KG1 (cell line): Measurements from ENCODE around the gene PGLYRP1.

Experiments
- DNase-seq: peaks from one replicate; lab custom pipeline; 2025; lab: John Stamatoyannopoulos, UW

Gene PGLYRP1, protein sequence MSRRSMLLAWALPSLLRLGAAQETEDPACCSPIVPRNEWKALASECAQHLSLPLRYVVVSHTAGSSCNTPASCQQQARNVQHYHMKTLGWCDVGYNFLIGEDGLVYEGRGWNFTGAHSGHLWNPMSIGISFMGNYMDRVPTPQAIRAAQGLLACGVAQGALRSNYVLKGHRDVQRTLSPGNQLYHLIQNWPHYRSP

DNA sequence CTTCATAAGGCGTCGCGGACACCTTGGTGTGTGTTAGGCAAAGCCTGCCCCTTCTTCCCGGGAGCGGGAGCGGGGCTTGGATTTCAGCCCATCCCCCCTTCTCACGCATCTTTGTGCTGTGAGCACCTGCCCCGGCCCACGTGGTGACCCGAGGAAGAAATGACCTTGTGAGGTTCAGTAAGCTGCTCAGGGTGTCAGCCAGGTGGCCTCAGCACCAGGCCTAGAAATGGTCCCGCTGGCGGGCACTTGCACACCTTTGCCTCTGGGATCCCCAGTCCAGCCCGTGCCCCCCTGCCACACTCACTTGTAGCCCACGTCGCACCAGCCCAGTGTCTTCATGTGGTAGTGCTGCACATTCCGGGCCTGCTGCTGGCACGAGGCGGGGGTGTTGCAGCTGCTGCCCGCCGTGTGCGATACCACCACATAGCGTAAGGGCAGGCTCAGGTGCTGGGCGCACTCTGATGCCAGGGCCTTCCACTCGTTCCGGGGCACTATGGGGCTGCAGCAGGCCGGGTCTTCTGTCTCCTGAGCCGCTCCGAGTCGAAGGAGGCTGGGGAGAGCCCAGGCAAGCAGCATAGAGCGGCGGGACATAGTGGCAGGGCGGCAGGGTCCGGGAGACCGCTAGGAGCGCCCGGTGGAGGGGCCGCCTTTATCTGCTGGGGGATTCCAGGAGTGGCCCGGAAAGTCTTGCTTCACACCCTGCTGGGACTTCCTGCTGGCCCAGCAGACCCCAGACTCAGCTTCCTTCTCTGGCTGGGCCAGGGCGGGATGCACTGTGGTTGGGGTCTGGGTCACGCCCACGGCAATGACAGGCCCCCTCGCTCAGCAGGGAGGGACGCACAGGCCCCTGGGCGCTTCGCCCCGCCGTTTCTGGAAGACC lies at the start of gene PGLYRP1:
PGLYRP1 (minus strand) TSS at position 623 of the 880 bp plus-strand sequence; CDS start at position 591, 32 bp downstream.
- no peak for DNase-seq

DNA sequence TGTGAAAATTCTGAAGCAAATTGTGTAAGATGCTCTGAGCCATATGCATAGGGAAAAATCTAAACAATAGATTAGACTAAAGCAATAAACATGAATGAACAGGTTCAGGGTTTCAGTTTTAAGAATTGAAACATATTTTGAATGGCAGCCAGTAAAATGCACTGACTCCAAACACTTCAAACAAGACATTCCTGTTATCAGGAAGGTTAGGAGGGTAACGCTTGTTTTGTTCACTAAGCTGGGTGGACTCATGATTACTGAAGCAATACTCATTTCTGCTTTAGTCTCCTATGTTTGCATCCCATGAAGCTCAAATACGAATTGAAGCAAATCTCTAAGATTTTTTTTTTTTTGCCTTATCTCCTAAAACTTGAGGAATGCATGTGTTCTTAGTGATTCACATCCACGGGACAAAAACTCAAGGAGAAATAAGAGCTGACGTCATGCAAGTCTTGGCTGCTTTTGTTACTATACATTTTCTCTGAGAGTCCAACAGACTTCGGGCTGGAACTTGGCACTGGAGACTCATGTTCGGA lies 47.0 kb upstream of the PGLYRP1 start:
- no peak for DNase-seq

DNA sequence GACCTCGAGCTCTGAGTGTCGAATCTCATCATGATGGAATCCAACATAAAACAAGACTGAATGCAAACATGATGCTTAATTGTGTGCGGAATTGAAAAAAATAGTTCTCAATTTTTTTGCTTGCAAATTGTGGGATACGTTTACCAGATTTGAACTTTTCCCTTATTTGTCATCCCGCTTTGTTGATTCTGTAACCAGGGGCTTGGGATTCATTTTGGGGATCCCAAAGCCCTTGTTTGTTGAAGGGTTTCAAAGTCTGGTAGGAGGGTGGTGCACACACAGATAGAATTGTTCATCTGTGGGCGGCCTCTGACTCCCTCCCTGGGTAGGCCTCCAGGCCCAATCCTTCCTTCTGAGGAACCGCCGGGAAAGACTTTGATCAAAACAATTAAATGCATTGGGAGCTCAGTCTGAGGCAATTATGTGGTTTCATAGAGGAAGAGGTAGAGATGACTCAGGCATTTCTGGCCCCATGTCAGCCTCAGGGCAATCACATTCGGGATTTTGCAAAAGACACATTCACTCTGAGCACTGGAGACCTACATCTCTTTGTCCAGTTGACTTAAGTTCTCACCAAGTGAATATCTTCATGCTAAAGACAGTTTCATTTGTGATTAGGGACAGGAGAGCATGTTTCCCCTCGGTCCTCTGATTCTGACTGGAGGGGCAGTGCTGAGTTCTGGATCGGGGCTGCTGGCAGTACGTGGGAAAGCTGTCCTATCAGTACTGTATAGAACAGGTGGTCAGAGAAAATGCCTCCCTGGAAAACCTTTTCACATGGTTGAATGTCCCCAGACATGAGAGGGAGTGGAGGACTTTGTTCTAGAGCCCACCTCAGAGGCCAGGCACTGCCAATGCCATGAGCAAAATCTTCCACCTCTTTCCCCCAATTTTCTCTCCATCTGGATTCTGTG lies 45.7 kb upstream of the PGLYRP1 start:
- DNase-seq, result no peak

DNA sequence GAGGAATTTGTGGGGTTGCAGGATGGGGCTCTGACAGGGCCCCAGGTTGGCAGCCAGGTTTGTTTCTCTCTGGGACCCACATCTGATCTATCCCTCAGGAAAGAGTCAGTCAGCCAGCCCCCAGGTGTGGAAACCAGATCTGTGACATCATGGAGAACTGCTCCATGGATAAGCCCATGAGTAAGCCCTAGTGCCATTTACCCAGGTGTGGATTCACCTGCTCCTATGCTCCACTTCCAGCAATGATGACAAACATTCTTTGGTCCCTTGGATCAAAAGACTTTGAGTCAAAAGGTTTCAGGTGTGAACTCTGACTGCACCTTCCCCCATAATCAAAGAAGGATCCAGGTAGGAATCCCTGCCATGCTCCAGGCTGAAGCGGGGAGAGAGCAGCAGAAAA lies 44.8 kb upstream of the PGLYRP1 start:
- no peak for DNase-seq

DNA sequence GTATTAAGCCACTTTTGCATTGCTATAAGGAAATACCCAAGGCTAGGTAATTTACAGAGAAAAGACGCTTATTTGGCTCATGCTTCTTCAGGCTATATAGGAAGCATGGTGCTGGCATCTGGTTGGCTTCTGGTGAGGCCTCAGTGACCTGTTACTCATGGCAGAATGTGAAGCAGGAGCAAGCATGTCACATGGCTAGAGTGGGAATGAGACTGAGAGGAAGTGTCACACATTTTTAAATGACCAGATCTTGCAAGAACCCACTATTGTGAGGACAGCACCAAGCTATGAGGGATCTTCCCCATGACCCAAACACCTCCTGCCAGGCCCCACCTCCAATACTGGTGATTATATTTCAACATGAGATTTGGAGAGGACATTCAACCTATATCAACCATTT lies 43.6 kb upstream of the PGLYRP1 start:
- DNase-seq, result no peak

DNA sequence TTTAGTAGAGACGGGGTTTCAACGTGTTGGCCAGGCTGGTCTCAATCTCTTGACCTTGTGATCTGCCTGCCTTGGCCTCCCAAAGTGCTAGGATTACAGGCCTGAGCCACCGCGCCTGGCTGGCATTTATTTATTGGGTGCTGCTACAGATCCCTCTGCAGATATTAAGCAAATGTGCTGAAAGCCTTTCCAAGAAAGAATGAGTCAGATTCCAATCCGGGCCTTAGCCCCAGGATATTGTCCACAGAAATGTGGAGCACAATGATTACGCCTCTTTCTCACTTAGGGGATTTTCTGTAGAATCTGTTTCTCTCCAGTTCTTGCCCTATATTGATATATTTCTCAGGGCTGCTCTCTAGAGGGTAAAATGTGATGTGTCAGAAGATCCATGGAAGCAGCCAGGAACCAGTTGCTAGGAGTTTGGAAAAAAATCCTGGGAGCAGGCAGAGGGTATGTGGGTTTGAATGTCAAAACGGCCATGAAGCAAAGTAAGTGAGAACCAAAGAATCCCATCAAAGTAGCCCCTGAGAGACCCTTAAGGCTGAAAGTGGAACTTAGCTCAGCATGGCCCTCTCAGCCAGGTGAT lies 42.7 kb upstream of the PGLYRP1 start:
- DNase-seq, result no peak

DNA sequence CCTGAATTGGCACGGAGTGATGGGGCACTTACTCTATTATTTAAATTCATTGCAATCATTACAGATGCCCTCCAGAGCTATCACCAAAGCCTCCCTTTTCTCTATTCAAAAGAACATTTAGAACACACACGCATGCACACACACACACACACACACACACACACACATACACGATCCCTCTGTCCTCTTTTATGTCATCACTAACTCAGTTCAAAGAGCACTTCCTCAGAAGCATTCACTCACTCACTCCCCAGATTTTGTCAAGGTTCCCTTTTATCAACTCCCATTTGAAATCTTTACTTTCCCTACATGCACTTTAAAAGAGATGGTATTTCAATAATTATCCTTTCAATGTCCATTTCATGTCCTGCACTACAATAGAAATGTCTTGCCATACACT lies 40.3 kb upstream of the PGLYRP1 start:
- DNase-seq, result no peak

DNA sequence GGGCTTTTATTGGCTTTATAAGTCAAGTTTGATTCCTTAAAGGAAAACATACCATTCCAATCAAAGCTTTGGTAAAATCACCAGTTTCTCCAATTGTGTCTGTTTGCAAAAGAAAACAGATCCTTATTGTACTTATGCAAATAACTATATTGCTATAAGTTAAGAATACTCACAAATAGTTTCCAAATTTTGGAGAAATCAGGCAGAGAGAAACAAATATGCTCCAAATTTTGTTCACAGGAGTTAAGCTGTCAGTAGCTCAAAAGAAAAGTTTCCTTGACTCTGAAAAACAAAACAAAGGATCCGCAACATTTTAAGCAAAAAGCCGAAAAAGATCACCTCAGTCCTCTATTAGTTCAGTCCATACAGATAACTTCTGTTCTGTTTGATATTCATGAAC lies 37.2 kb upstream of the PGLYRP1 start:
- no peak for DNase-seq

DNA sequence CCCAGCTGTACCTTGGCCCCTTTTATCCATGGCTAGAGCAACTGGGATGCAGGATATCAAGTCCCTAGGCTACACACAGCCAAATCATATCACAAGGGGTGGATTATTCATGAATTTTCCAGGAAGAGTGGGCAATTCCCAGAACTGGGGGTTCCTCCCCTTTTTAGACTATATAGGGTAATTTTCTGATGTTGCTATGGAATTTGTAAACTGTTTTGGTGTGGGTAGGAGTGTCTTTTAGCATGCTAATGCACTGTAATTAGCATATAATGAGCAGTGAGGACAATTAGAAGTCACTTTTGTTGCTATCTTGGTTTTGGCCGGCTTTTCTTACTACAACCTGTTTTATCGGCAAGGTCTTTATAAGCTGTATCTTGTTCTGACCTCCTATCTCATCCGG lies 35.9 kb upstream of the PGLYRP1 start:
- no peak for DNase-seq

DNA sequence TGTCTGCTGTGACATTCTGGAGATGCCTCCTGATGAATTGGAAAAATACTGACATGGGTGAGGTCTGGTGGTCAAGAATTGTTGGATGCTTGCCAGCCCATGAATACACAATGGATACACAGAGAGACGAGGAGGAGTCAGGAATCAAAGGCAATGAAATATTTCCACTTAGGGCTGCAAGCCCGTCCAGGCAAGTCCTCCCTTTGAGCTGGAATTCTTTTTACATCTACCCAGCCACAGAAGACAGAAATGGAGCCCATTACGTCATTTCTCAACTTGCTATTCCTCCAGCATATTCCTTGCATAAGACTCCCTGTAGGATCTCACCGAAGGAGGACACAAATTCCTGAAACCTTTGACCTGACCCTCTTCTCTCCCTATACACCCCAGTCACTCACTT lies 33.7 kb upstream of the PGLYRP1 start:
- DNase-seq, result no peak

DNA sequence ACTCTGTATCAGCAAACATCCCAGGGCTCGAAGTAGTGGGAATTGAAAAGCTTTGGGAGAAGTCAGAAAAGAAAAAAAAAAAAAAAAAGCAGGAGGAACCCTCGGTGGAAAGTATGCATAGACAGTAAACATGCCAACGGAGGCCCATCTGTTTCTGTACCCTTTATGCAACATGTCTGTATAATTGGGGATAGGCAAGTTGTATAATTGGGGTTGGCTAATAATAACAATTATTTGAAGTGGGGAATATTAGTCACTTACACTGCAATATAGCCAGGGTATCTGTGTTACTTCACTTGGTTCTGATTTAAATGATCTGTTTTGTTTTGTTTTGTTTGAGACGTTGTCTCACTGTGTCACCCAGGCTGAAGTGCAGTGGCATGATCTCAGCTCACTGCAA lies 30.0 kb upstream of the PGLYRP1 start:
- DNase-seq, result no peak

DNA sequence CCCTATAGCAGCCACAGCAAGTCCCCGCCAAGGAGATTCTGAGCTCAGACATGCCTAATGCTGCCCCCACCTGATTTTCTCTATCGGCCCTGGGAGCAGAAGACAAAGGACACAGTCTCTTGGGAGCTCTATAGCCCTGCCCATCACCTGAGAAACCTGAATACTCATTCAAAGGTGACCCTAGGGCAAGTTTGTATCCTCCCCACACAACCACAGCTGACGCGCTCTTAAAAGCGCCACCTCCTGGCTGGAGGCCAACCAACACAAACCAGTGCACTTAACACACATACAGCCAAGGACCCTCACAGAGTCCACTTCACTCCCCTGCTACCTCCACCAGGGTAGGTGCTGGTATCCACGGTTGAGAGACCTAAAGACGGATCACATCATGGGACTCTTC lies 26.7 kb upstream of the PGLYRP1 start:
- no peak for DNase-seq

DNA sequence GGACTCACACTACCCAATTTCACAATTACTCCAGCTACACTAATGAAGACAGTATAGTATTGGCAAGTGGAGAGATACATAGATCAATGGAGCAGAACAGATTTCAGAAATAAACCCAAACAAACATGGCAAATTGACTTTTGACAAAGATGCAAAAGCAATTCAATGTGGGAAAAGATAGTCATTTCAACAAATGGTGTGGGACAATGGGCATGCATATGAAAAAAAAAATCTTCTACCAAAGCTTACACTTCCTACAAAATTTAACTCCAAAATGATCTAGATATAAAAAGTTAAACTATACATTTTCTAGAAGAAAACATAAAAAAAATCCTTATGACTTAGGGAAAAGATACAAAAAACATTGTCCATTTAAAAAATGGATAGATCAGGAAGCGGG lies 20.7 kb upstream of the PGLYRP1 start:
- no peak for DNase-seq

DNA sequence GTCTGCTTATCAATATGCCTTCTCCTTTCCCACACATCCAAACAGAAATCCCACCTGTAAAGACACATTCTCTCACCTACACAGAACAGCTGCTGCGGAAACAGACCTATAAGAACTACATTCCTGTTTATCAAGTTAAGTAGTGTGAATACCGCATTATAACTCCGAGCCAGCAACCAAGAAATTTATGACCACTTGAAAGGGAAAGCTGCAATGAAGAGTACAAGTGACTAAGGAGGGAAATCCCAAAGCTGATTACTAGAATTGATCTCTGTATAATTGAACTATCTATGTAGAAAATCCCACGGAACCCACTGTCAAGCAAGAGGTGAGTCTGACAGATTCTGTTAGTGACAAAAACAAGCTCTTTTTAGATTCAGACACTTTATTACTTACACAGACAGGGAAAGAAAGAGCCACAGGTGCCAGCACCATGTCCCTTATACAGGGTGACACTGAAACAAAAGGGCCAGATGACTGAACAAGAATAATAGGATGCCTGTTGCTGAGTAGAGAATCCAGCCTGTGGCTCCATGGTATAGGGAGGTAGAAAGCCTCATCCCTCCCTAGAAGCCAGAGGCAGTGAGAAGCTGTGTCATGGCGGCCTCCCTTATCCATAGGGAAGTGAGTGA lies 19.5 kb upstream of the PGLYRP1 start:
- no peak for DNase-seq

DNA sequence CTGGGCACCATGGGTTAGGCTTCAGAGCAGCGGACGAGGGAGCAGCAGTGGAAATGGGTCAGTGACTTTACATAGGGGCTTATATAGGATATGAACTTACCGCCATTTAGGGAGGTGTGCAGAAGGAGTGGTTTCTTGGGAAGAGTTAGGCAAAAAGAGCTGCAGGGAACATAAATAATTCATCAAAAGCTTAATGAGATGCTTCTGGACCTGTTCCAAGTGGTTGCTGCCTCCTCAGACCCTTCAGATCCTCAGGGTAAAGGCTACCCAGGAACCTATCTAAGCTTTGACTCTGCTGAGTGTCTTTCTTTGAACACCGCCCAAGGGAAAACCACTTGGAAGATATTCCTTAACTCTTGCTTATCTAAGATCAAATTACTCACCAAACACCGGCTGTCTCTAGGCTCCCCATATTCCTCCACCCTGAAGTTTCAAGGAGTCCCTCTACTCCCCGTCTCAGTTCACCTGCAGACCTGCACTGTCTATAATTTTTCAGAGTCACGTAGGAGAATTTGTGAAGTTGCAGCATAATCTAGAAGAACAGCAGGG lies 18.2 kb upstream of the PGLYRP1 start, which contains the start of gene IGFL4:
IGFL4 (minus strand) TSS at position 51 of the 549 bp plus-strand sequence; CDS start at position 11, 40 bp downstream.
- no peak for DNase-seq

DNA sequence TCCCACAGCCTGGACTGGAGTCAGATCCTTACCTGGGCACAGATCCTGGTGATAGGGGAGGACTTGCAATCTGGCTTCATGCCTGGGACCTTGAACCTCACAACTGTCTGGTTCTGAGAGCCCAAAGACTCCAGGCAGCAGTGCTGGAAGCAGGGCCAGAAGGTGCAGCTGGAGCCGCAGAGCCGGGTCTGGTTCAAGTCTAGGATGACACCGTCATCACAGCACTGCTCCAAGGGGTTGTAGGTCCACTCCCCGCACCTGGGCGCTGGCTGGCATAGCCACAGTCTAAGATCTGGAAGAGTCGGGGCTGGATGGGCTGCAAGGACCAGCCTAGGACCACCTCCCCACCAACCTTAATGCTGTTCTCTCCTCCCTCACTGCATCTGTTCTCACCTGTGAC lies 17.3 kb upstream of the PGLYRP1 start:
- DNase-seq, result no peak

DNA sequence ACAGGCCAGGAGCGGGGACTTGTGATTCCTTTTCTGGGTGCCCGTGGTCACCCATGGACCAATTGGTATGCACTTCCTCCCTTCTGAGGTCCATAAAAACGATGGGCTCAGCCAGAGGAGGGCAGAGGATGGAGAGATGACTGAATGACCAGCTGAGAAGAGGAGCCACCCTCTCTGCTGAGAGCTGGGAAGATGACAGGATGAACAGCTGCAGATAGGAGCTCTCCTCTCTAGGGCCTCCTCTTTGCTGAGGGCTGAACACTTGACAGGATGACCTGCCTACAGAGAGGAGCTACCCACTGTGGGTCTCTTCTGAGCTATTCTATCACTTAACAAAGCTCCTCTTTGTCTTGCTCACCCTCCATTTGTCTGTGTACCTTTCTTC lies 13.9 kb upstream of the PGLYRP1 start:
- DNase-seq, result no peak

DNA sequence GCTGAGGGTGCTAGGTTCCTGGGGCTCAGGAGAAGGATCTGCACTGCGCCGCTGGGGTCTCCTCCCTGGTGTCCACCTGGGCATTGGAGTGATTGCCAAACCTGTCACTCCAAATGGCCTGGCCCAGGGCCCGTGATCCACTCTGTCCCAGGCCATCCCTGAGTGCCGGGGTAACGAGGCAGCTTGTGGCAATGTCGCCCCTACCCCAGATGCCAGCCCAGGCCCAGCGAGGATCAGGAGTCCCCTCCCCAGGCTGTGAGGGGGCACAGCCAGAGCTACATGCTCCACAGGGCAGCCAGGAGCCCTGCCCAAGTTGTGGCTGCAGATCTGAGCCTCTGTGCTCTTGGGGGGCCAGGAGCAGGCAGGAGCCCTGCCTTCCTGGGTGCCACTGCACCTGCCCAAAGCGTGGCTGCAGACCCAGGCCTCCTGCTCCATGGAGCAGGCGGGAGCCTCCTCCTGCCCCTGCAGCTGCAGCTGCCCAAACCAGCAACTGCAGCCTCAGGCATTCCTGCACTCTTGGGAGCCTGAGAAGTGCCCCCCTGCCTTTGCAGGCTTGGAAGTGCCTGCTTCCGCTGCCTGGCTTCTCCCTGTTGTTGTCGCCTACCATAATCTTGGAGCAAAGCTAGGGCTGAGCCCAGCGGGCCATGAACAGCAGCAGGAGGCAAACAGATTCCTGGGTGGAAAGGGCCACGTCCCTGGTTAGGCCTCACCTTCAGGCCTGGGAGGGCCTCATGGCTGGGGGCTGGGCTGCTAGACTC lies 13.3 kb upstream of the PGLYRP1 start:
- DNase-seq, result no peak

DNA sequence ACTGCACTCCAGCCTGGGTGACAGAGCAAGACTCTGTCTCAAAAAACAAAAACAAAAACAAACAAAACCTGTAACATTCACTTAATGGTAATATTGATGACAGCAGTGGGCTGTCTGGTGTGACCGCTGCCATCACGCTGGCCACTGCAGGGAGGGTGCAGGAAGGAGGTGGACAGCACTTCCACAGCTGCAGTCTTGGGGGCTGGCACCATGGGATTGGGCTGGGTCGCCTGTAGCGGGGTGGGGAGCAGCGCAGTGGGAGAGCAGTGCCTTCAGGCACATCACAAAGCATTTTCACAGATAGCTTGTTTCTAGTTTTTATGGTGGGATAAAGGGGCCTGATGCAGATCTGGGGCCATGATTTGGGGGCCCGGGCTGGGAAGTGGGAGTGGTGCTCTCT lies 12.7 kb upstream of the PGLYRP1 start:
- DNase-seq, result no peak

DNA sequence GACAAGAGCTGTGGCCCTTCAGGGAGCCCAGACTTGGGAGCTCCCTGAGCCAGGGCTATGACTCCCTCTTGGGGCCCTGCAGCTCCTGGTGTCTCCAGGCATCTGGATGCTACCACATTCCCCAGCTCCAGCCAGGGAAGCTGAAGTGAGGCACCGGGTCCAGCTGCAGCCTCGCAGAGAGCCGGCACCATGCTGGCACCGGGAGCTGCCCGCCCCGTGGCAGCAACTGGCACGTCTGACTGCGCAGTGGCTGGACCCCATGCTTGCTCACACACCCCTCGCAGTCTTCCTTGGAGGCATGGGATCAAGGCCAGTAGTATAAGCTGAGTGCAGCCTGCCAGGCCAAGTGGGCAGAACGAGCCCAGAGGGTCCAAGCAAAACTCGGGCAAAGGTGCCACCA lies 10.5 kb upstream of the PGLYRP1 start:
- no peak for DNase-seq
